Gastroesophageal sphincter (tissue), 2 donors: Measurements from ENCODE around the gene ISCA2.

Experiments used
- EP300 ChIP-seq: sonication (generic); formaldehyde crosslinking; IDR thresholded peaks from one replicate; pipeline ENCODE4 v1.6.1; 2017; ENCODE audit warnings: antibody characterized with exemption, mild to moderate bottlenecking
- POLR2A ChIP-seq, 2 donors: fragments of 450-650 bp; IDR thresholded peaks; one replicate each; pipeline ENCODE4 v1.6.1; 2017; ENCODE audit warnings: antibody characterized with exemption in 2 of 2, mild to moderate bottlenecking in 2 of 2, moderate library complexity in 1 of 2

GRCh38 chr14:74495356-74495755, 1.8 kb downstream of the ISCA2 start:
- TF ChIP-seq EP300 (no peak), POLR2A (IDR thresholded peaks at IDR 0.05) (no peak)
